Measurements from ENCODE around the gene HECW1. TPM values are rescaled to one million over a fixed set of nuclear protein-coding genes. Genes with fewer than 3 reads are reported as not detected.

The HECW1 gene
- total and polyA plus RNA-seq, 2 experiments from 2014 or later = 11.0 to 21.8 TPM

GRCh38 chr7:43569424-43569823 is 457.0 kb downstream of the HECW1 start:
- no peaks in the 10 kb centered on the region for H3K4me1 ChIP-seq (ENCODE audit: insufficient read depth)
- H3F3A ChIP-seq (replicated peaks; ENCODE audit: low read depth) = no peaks in the 10 kb centered on the region
- H3K27me3 ChIP-seq (ENCODE audit: insufficient read depth) = no peaks in the 10 kb centered on the region
- DNase-seq (ENCODE audit: low spot score) = no peak
- H3K36me3 ChIP-seq (ENCODE audit: insufficient read depth) = no peaks in the 10 kb centered on the region
- Mint-ChIP-seq H3K9me3 (no peaks in the 10 kb centered on the region), H3K27ac (no peak overlapping the region), H3K27me3 (ENCODE audit: insufficient read depth, low read depth, poor library complexity) (no peaks in the 10 kb centered on the region), H3K4me3 (no peak overlapping the region), H3K36me3 (ENCODE audit: low read depth) (no peaks in the 10 kb centered on the region), H3K4me1 (no peaks in the 10 kb centered on the region)
- H2AFZ ChIP-seq = no peak overlapping the region
- no peaks in the 10 kb centered on the region for H4K20me1 ChIP-seq (replicated peaks; ENCODE audit: insufficient read depth)
- no peak overlapping the region for H3K4me3 ChIP-seq
- H3K9me2 ChIP-seq (ENCODE audit: insufficient read depth) = no peaks in the 10 kb centered on the region
- H3K79me2 ChIP-seq (replicated peaks; ENCODE audit: insufficient read depth) = no peaks in the 10 kb centered on the region
- no peak overlapping the region for H3K4me2 ChIP-seq
- ATAC-seq = no peak
- H3K27ac ChIP-seq (ENCODE audit: low read depth) = no peak overlapping the region
- no peak for TF ChIP-seq EZH2phosphoT487 (IDR thresholded peaks at IDR 0.05; ENCODE audit: unreplicated experiment)

- no peak overlapping the region for H3K4me3 ChIP-seq
- no peaks in the 10 kb centered on the region for H3K79me2 ChIP-seq (replicated peaks; ENCODE audit: insufficient read depth)
- ATAC-seq = no peak
- no peaks in the 10 kb centered on the region for H4K20me1 ChIP-seq (replicated peaks; ENCODE audit: insufficient read depth)
- no peaks in the 10 kb centered on the region for H3K9me2 ChIP-seq (ENCODE audit: insufficient read depth)
- no peaks in the 10 kb centered on the region for H3K4me1 Mint-ChIP-seq
- H3K4me1 ChIP-seq (ENCODE audit: insufficient read depth) = no peaks in the 10 kb centered on the region
- peak overlapping the region; percentile 91; the same call in 1 of the 2 replicates for H2AFZ ChIP-seq
- no peak overlapping the region for H3K27ac Mint-ChIP-seq
- no peak for DNase-seq (ENCODE audit: low spot score)
- H3F3A ChIP-seq (replicated peaks; ENCODE audit: low read depth) = no peaks in the 10 kb centered on the region
- no peaks in the 10 kb centered on the region for H3K36me3 ChIP-seq (ENCODE audit: insufficient read depth)
- no peak overlapping the region for H3K27ac ChIP-seq (ENCODE audit: low read depth)
- H3K4me3 Mint-ChIP-seq = no peak overlapping the region
- H3K36me3 Mint-ChIP-seq (ENCODE audit: low read depth) = no peaks in the 10 kb centered on the region
- no peak overlapping the region for H3K4me2 ChIP-seq
- no peaks in the 10 kb centered on the region for H3K27me3 Mint-ChIP-seq (ENCODE audit: insufficient read depth, low read depth, poor library complexity)
- H3K9me3 Mint-ChIP-seq = no peaks in the 10 kb centered on the region
- no peaks in the 10 kb centered on the region for H3K27me3 ChIP-seq (ENCODE audit: insufficient read depth)
- TF ChIP-seq EZH2phosphoT487 (IDR thresholded peaks at IDR 0.05; ENCODE audit: unreplicated experiment) (no peak), ZNF331 (CRISPR knock-in tag; IDR thresholded peaks at IDR 0.05; ENCODE audit: low read depth) (no peak), ETS1 (IDR thresholded peaks at IDR 0.05) (no peak), CTCF (conservative IDR thresholded peaks at IDR 0.05; ENCODE audit: low read depth in 2 of 2) (no peak), JUNB (IDR thresholded peaks at IDR 0.05; ENCODE audit: unreplicated experiment) (no peak), ZNF462 (CRISPR knock-in tag; IDR thresholded peaks at IDR 0.05) (no peak), CREB1 (CRISPR knock-in tag; IDR thresholded peaks at IDR 0.05; ENCODE audit: low read depth) (no peak), NANOG (IDR thresholded peaks at IDR 0.05; ENCODE audit: borderline replicate concordance) (no peak)
Observed at GRCh38 chr7:43570688-43571365, 458.4 kb downstream of the HECW1 start.
